GM19324 (cell line): Measurements from ENCODE around the gene KCNAB1.
A peak's percentile ranks its signal among the peaks of the same experiment; 100 is the strongest.

Experiments
- ATAC-seq: cut with Tn5 transposase; IDR thresholded peaks from one replicate; pipeline ENCODE4 v1.9.1; 2021; ENCODE audit warnings: mild to moderate bottlenecking, moderate library complexity; ENCODE audit not compliant: unreplicated experiment, low FRiP score

Gene KCNAB1

GRCh38 chr3:156429125-156429524, 308.7 kb downstream of the KCNAB1 start:
- no peak for ATAC-seq

GRCh38 chr3:156431334-156432124, 311.2 kb downstream of the KCNAB1 start:
- no peak for ATAC-seq

GRCh38 chr3:156432563-156432962, 312.2 kb downstream of the KCNAB1 start:
- no peak for ATAC-seq

GRCh38 chr3:156433138-156433537, 312.8 kb downstream of the KCNAB1 start:
- ATAC-seq: no peak

GRCh38 chr3:156433910-156434309, 313.5 kb downstream of the KCNAB1 start:
- ATAC-seq: no peak

- ATAC-seq: no peak
These were observed 314.5 kb downstream of the KCNAB1 start for GRCh38 chr3:156434921-156435320.

GRCh38 chr3:156443079-156443478, 322.7 kb downstream of the KCNAB1 start:
- no peak for ATAC-seq

DNA sequence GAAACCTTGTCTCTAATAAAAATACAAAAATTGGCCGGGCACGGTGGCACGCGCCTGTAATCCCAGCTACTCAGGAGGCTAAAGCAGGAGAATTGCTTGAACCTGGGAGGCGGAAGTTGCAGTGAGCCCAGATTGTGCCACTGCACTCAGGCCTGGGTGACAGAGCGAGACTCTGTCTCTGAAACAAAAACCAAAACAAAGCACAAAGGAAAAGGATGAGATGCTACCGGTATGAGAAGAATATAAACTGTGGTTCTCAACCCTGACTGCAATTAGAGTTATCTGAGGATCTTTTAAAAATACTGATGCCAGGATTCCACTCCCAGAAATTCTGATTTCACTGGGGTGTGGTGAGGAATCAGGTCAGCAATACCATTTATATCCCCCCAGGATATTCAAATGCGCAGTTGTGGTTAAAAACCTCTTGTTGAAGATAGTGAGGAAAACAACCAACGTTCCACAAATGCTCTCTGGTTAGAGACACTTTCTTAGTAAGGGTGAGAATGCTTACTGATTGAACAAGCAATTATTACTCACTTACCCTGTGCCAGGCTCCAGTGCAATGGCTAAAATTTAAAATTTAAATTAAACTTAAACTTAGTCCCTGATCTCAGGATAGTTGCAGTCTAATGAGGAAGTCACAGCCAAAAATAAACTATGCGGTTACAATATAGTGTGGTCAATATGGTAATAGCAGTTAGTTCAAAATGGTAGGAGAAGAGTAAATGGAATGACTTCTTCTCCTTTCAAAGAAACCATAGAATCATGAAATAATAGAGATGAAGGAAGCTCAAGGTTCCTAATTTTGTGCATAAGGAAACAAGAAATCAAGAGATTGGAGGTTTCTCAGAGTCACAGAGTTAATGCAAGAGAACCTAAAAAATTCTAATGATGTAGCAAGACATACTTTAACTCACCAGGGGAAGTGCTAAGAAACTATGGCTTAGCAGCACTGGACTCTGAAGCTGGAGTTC, 325.0 kb downstream of the KCNAB1 start:
- ATAC-seq: no peak

- ATAC-seq: peak; percentile 48
These were observed 327.9 kb downstream of the KCNAB1 start for GRCh38 chr3:156448300-156448699.

DNA sequence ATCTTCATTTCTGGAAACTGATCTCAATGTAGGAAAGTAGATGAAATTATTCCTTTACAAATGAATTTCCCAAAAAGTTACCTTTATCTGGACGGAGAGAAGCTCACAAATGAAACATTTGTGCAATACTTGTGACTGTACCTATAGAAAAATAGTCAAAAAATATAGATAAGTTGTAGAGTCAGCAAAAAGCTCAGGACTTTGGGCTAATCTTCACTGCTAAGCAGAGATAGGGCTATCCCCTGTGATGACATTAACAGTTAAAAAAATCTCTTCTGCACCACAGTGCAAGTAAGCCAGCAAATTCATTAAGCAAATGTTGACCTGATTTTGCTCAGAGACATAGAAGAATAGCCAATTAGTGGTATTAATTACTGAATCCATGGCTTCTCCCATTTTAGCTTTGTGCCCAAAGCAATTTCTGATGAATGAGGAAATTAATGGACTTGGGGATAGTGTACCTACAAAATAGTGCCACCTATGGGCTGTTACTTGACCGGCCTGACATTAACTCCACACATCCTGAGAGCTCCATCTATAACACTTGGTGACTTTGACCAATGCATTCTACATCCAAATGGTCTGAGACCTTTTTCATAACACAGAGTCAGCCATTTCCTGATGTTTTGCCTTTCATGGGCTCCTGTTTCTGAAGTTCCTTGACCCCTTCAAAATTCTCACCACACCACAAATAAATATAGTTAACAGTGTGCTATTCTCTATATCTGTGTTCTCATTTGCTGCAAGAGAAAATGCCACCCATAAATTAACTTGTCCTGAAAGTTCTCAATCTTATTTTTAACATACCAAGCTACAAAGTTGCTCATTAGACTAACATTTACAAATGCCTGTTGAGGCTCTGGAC, 329.6 kb downstream of the KCNAB1 start:
- no peak for ATAC-seq

GRCh38 chr3:156455839-156456238, 335.5 kb downstream of the KCNAB1 start:
- ATAC-seq: no peak

DNA sequence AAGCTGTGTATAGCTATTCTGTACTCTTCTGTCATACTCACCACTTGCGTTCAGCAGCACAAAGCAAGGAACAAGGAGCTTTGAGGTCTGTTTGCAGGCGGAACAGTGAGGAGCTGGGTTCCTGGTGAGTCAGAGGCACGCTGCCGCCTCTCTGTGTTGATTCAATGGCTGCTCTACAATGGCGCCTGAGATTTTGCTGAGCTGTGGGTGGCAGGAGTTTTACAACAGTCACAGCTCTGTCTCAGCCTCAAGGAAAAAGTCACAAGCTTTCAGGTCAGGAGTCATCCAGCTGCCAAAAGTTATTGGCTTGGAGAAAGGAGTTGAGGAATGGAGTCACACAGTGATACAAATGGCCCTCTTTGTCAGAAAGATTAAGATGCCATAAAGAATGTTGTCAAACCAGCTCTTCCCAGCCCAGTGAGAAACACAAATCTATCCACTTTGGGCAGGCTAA, 336.4 kb downstream of the KCNAB1 start:
- ATAC-seq: no peak

- ATAC-seq: no peak
These were observed 339.1 kb downstream of the KCNAB1 start for GRCh38 chr3:156459434-156459833.

DNA sequence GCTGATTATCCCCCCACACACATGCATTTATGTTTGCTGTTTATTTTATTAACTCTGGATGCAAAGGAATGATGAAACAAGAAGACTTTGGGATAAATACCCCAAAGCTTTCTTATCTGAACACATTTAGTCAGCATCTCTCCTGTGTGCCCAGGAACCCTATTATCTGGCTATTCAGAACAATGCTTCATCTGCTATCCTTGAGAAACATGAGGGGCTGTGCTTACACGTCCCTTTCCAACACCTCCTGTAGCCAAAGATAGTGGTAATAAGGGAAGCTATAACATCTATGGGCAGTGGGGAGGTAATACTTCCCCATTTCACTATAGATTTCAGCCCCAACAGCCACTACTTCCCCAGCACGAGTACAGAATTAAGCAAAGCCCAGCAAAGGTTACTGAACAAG, 339.8 kb downstream of the KCNAB1 start:
- ATAC-seq: peak; percentile 69

- ATAC-seq: no peak
These were observed 341.5 kb downstream of the KCNAB1 start for GRCh38 chr3:156461889-156462288.

DNA sequence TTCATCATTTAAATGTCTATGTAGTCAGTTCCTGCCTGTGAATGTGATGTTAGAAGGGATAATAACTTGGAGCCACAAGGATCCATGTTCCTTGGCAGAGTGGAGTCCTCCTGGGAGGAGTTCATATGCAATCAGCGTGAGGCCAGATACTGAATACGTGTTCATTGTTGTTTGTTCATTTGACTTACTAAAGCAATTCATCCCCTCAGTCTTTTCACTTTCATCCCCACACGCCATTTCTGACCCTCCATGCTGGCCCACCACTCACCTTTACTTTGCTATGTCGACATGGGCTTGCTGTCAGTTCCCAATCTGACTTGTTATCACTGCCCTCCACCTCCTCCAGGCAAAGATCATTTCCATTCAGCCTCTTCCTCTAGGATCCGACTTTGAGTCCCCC, 342.7 kb downstream of the KCNAB1 start:
- ATAC-seq: no peak

DNA sequence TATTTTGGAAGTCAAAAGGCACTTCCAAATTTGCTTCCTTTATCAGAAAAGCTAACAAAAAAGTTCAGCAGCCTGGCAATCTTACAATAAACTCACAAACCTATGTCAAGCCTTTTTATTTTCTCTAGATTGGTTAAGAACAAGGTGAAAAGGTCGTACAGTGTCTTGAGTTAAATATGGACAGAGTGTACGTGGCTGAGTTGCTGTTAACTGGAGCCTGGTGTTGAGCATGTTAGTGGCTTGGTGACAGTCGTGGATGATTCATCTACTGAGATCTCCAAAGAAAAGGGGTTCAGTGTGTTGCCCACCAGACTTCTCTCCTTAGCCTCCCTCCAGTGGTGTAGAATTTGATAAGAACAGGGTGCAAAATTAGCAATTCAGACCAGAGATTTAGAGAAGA, 344.8 kb downstream of the KCNAB1 start:
- ATAC-seq: no peak

- no peak for ATAC-seq
These were observed 349.1 kb downstream of the KCNAB1 start for GRCh38 chr3:156469456-156469855.

GRCh38 chr3:156471431-156471830, 351.1 kb downstream of the KCNAB1 start:
- ATAC-seq: no peak

GRCh38 chr3:156472150-156472549, 351.8 kb downstream of the KCNAB1 start:
- no peak for ATAC-seq
